GM12878 (cell line): ENCODE results near the gene ZNF48. TPM values are rescaled to one million over a fixed set of nuclear protein-coding genes. Genes with fewer than 3 reads are reported as not detected.

ENCODE experiments used
- ATAC-seq: fragments of 200-7000 bp; cut with Tn5 transposase; 3 replicates; pipeline ENCODE4 v1.9.1; 2020; ENCODE audit warnings: mild to moderate bottlenecking, moderate library complexity
- BruUV-seq: library from RNA; stranded (reverse); fragments of 400-500 nt; replicated peaks from 2 replicates; lab custom pipeline; 2021; lab: Mats Ljungman, UMichigan
- CTCF ChIA-PET: fragments of 300-600 bp; sonication (Branson Sonifier 250); formaldehyde crosslinking; extraction: SDS; loops from one replicate; lab custom pipeline; 2021; ENCODE audit warnings: inconsistent platforms; lab: Yijun Ruan, JAX
- POLR2A ChIA-PET: fragments of 350-600 bp; formaldehyde crosslinking; extraction: SDS; loops from one replicate; lab custom pipeline; 2021; ENCODE audit warnings: inconsistent platforms; lab: Charles Lee
- RAD21 ChIA-PET: fragments of 300-600 bp; sonication (Branson Sonifier 250); formaldehyde crosslinking; loops from one replicate; lab custom pipeline; 2023; ENCODE audit warnings: antibody characterized with exemption; ENCODE audit not compliant: unreplicated experiment; lab: Charles Lee
- SMC1A ChIA-PET: fragments of 300-600 bp; sonication (Branson Sonifier 250); formaldehyde crosslinking; loops from one replicate; lab custom pipeline; 2023; ENCODE audit not compliant: unreplicated experiment, uncharacterized antibody; lab: Charles Lee
- DNase-seq: peaks from one replicate; pipeline ENCODE4 v3.0.0-alpha.2; 2011; ENCODE audit warnings: low read depth, low spot score
- FAIRE-seq: peaks from 3 replicates; lab custom pipeline; 2011; peaks lifted over from hg19 to GRCh38; lab: Jason Lieb, UNC
- H2AFZ ChIP-seq: 2 replicates; pipeline ENCODE4 v1.6.0; 2011; ENCODE audit warnings: low read depth, low read length, control low read depth; ENCODE audit not compliant: control insufficient read depth
- H3K27ac ChIP-seq: 2 replicates; pipeline ENCODE4 v1.5.1; 2011; ENCODE audit warnings: control low read depth; ENCODE audit not compliant: control insufficient read depth, insufficient read depth
- H3K27me3 ChIP-seq, 2 experiments: replicated peaks in 1 of 2; 2 replicates each; pipeline versions ENCODE4 v1.6.0 to v1.6.1; 2011; ENCODE audit warnings: low read length in 1 of 2; ENCODE audit not compliant: control insufficient read depth in 2 of 2, insufficient read depth in 2 of 2
- H3K36me3 ChIP-seq, 2 experiments: 2 replicates each; pipeline ENCODE4 v1.5.1; 2011; ENCODE audit warnings: low read length in 1 of 2; ENCODE audit not compliant: control insufficient read depth in 2 of 2, insufficient read depth in 2 of 2
- H3K4me1 ChIP-seq: 2 replicates; pipeline ENCODE4 v1.6.1; 2011; ENCODE audit warnings: mild to moderate bottlenecking, low read length, moderate library complexity, mixed read lengths; ENCODE audit not compliant: control insufficient read depth, insufficient read depth
- H3K4me2 ChIP-seq: 2 replicates; pipeline ENCODE4 v1.6.0; 2011; ENCODE audit warnings: control low read depth; ENCODE audit not compliant: control insufficient read depth, insufficient read depth
- H3K4me3 ChIP-seq: fragments of 200-600 bp; sonication (generic); 2 replicates; pipeline ENCODE4 v1.5.1; 2016
- H3K79me2 ChIP-seq: 2 replicates; pipeline ENCODE4 v1.6.0; 2011; ENCODE audit warnings: low read length; ENCODE audit not compliant: control insufficient read depth, insufficient read depth
- H3K9ac ChIP-seq: 2 replicates; pipeline ENCODE4 v1.8.0; 2011; ENCODE audit warnings: low read length, control low read depth, mixed read lengths; ENCODE audit not compliant: control insufficient read depth, insufficient read depth
- H3K9me3 ChIP-seq: replicated peaks from 3 replicates; pipeline ENCODE4 v1.5.1; 2011; ENCODE audit warnings: mild to moderate bottlenecking, low read length; ENCODE audit not compliant: control insufficient read depth, insufficient read depth
- H4K20me1 ChIP-seq: 2 replicates; pipeline ENCODE4 v1.6.0; 2011; ENCODE audit not compliant: control insufficient read depth, insufficient read depth
- FOXM1 ChIP-seq: IDR thresholded peaks from 2 replicates; pipeline ENCODE4 v1.6.1; 2012; ENCODE audit warnings: low read depth, mild to moderate bottlenecking, inconsistent platforms, low read length, moderate library complexity
- MTA3 ChIP-seq: IDR thresholded peaks from 2 replicates; pipeline ENCODE4 v1.6.1; 2012; ENCODE audit warnings: low read length, inconsistent platforms, borderline replicate concordance
- SRF ChIP-seq, 2 experiments: IDR thresholded peaks; 2 replicates each; pipeline ENCODE4 v1.6.1; 2011; ENCODE audit warnings: low read depth in 2 of 2, low read length in 2 of 2, mild to moderate bottlenecking in 1 of 2, moderate library complexity in 1 of 2
- WGBS: methylation state at CpG from one replicate; pipeline ENCODE4 v1.1.6; 2016; ENCODE audit warnings: low lambda C conversion rate; ENCODE audit not compliant: insufficient replicate concordance, insufficient coverage; ENCODE audit errors: missing lambda C conversion rate; 5-methylcytosine and 5-hydroxymethylcytosine counted together
- in situ Hi-C: fragments of 300-500 bp; cut with MboI; formaldehyde crosslinking; loops from 9 replicates; pipeline ENCODE4 v1.14.3; 2018; ENCODE audit warnings: mixed read lengths
- intact Hi-C: fragments of 100-400 bp; cut with micrococcal nuclease; formaldehyde crosslinking; loops from one replicate; pipeline ENCODE4 v1.14.2; 2022; ENCODE audit not compliant: unreplicated experiment
- polyA plus RNA-seq, 11 experiments: library from polyadenylated mRNA; depleted of rRNA in 4 of 11; unstranded in 6 of 11; stranded (reverse) in 5 of 11; fragments of >200 nt; fragmentation: Nextera tagmentation in 4 of 11; fragmentation: Illumina TruSeq in 1 of 11; extraction: Ambion mirVana in 4 of 11; extraction: Trizol in 1 of 11; gene quantifications; 1 replicate in 1 of 11; 2 replicates in 10 of 11; pipeline versions ENCODE4 v1.2.1 to v1.2.3, GENCODE V29; 2011 to 2016; ENCODE audit warnings: inconsistent platforms in 2 of 11, missing spikeins in 2 of 11, low read depth in 1 of 11
- total RNA-seq, 4 experiments: library from RNA; depleted of rRNA in 3 of 4; stranded (reverse); fragments of >200 nt in 3 of 4; fragmentation: Illumina TruSeq in 1 of 4; extraction: Trizol in 1 of 4; gene quantifications; 2 replicates each; pipeline versions ENCODE4 v1.2.1 to v1.2.3, GENCODE V29; 2013 to 2021

Gene ZNF48
- total and polyA plus RNA-seq, 10 of the 15 experiments (the other 5 are each of a cell fraction or from before 2014, with no cell fraction given): 0.14 to 12.0 (median 4.2) TPM

GRCh38 chr16:30443631-30444030 is 48.4 kb downstream of the ZNF48 start:
- intact Hi-C loops: loop anchor here (2.0 kb wide), 1 partner anchor 29 kb away; the partner anchor contains the start of gene ITGAL
- no TSS peak for BruUV-seq
- ChIA-PET CTCF (interaction anchor here (1.1 to 8.2 kb wide), 4 partner anchors 14 to 91 kb away, joined by 3 to 60 read pairs (median 32); partner anchors contain the start of genes DCTPP1 and ZNF747), RAD21 (interaction anchor here (2.7 kb wide), 1 partner anchor 13 kb away, joined by 15 read pairs; the partner anchor contains the start of gene DCTPP1), SMC1A (interaction anchor here (1.3 to 19.4 kb wide), 3 partner anchors 14 to 28 kb away, joined by 3 to 431 read pairs (median 13); partner anchors contain the start of genes DCTPP1 and ITGAL), POLR2A (interaction anchor here (0.6 kb wide), 1 partner anchor 42 kb away, joined by 4 read pairs; no protein-coding TSS in a partner anchor)
- 100% methylated on average over 2 of the region's 2 CpGs for WGBS
- Histone ChIP-seq H3K4me1 (peaks cover 17% of the 10 kb centered on the region), H2AFZ (no peak overlapping the region), H3K4me3 (no peak overlapping the region), H3K27ac (no peak overlapping the region), H3K36me3 (peaks cover 0 to 2% of the 10 kb centered on the region in 2 experiments; a peak in 2 of 4 replicates), H3K9ac (no peak overlapping the region), H3K79me2 (peaks cover 18% of the 10 kb centered on the region), H3K9me3 (no peaks in the 10 kb centered on the region), H3K4me2 (no peak overlapping the region), H3K27me3 (no peaks in the 10 kb centered on the region), H4K20me1 (no peaks in the 10 kb centered on the region)
- no peak for FAIRE-seq
- no peak for TF ChIP-seq FOXM1
- 0 out of 2 replicates have a peak, but pooled peaks have one; percentile 10 for TF ChIP-seq MTA3
- no peak for TF ChIP-seq SRF (IDR thresholded peaks at IDR 0.05; ENCODE audit: low read depth in 2 of 2, low read length in 2 of 2)
- in situ Hi-C loops: no loop called here
- no peak for ATAC-seq
- DNase-seq: no peak
